HEK293T (cell line): ENCODE results near the gene RPRD1A.

Experiments used
- ARNT ChIP-seq: fragments of 450-650 bp; IDR thresholded peaks from 2 replicates; pipeline ENCODE4 v1.6.1; 2017; ENCODE audit warnings: mild to moderate bottlenecking
- FOXK2 ChIP-seq: fragments of 450-650 bp; IDR thresholded peaks from 2 replicates; pipeline ENCODE4 v1.6.1; 2016; ENCODE audit warnings: mild to moderate bottlenecking
- HDGF ChIP-seq: fragments of 450-650 bp; IDR thresholded peaks from 2 replicates; pipeline ENCODE4 v1.6.1; 2017; ENCODE audit warnings: antibody characterized with exemption, borderline replicate concordance
- NFRKB ChIP-seq: fragments of 450-650 bp; IDR thresholded peaks from 2 replicates; pipeline ENCODE4 v1.6.1; 2016; ENCODE audit warnings: mild to moderate bottlenecking, moderate library complexity
- PKNOX1 ChIP-seq: fragments of 450-650 bp; IDR thresholded peaks from 2 replicates; pipeline ENCODE4 v1.6.1; 2016
- SP1 ChIP-seq: fragments of 450-650 bp; IDR thresholded peaks from 2 replicates; pipeline ENCODE4 v1.6.1; 2017
- SUZ12 ChIP-seq: fragments of 450-650 bp; IDR thresholded peaks from 2 replicates; pipeline ENCODE4 v1.6.1; 2016; ENCODE audit warnings: mild to moderate bottlenecking
- TARDBP ChIP-seq: fragments of 450-650 bp; IDR thresholded peaks from 2 replicates; pipeline ENCODE4 v1.6.1; 2016

GRCh38 chr18:36023336-36023735 is 44.0 kb downstream of the RPRD1A start:
- TF ChIP-seq SP1: no peak
- no peak for TF ChIP-seq TARDBP
- TF ChIP-seq PKNOX1: no peak
- no peak for TF ChIP-seq SUZ12
- TF ChIP-seq ARNT: no peak
- no peak for TF ChIP-seq HDGF
- TF ChIP-seq NFRKB: no peak
- TF ChIP-seq FOXK2: no peak
